Nephron (organoid): ENCODE measurements around the gene SEC11A.
"Not testable (repeated sequence)": the region's sequence is repeated elsewhere in the genome, so short reads cannot be mapped to it uniquely, and the experiment has no call there.

ENCODE experiments used
- H3K27ac Mint-ChIP-seq, 3 experiments: 2 replicates each; pipeline ENCODE4 v1.8.0; 2020; ENCODE audit warnings: mixed read lengths in 3 of 3, mild to moderate bottlenecking in 2 of 3, moderate library complexity in 1 of 3
- H3K27me3 Mint-ChIP-seq: 2 replicates; pipeline ENCODE4 v1.8.0; 2021; ENCODE audit warnings: low read depth, mild to moderate bottlenecking, moderate library complexity, mixed read lengths
- H3K36me3 Mint-ChIP-seq: 2 replicates; pipeline ENCODE4 v1.8.0; 2020; ENCODE audit warnings: low read depth, mixed read lengths
- H3K4me1 Mint-ChIP-seq: 2 replicates; pipeline ENCODE4 v1.8.0; 2020; ENCODE audit warnings: mixed read lengths
- H3K4me3 Mint-ChIP-seq, 3 experiments: 2 replicates each; pipeline ENCODE4 v1.8.0; 2020; ENCODE audit warnings: mild to moderate bottlenecking in 3 of 3, mixed read lengths in 3 of 3, moderate library complexity in 2 of 3
- H3K9me3 Mint-ChIP-seq: 2 replicates; pipeline ENCODE4 v1.8.0; 2020; ENCODE audit warnings: mixed read lengths
- CTCF ChIP-seq, 3 experiments: fragments of 200-600 bp; sonication (generic); IDR thresholded peaks; one replicate each; pipeline ENCODE4 v1.5.0; 2021; ENCODE audit warnings: antibody characterized with exemption in 3 of 3; ENCODE audit not compliant: unreplicated experiment in 3 of 3

Gene SEC11A

GRCh38 chr15:84761607-84762131 is 45.7 kb upstream of the SEC11A start:
- no peak for TF ChIP-seq CTCF (IDR thresholded peaks at IDR 0.05; ENCODE audit: unreplicated experiment in 3 of 3)
- Mint-ChIP-seq H3K27me3 (no peaks in the 10 kb centered on the region), H3K36me3 (peaks cover 15% of the 10 kb centered on the region), H3K4me3 (no peak overlapping the region), H3K9me3 (no peaks in the 10 kb centered on the region), H3K4me1 (peaks cover 14% of the 10 kb centered on the region), H3K27ac (no peak overlapping the region)

- Mint-ChIP-seq H3K27ac (no peak overlapping the region), H3K4me1 (peaks cover 20% of the 10 kb centered on the region), H3K4me3 (no peak overlapping the region), H3K36me3 (peaks cover 11% of the 10 kb centered on the region), H3K27me3 (no peaks in the 10 kb centered on the region), H3K9me3 (no peaks in the 10 kb centered on the region)
- TF ChIP-seq CTCF (IDR thresholded peaks at IDR 0.05; ENCODE audit: unreplicated experiment in 3 of 3), result no peak
Observed at GRCh38 chr15:84760219-84760618, 44.3 kb upstream of the SEC11A start.

GRCh38 chr15:84759018-84759417 is 43.1 kb upstream of the SEC11A start:
- H3K27me3 Mint-ChIP-seq, result no peaks in the 10 kb centered on the region
- H3K9me3 Mint-ChIP-seq, result no peaks in the 10 kb centered on the region
- peaks cover 4% of the 10 kb centered on the region for H3K36me3 Mint-ChIP-seq
- no peak for TF ChIP-seq CTCF (IDR thresholded peaks at IDR 0.05; ENCODE audit: unreplicated experiment in 3 of 3)
- peaks cover 13% of the 10 kb centered on the region for H3K4me1 Mint-ChIP-seq
- H3K4me3 Mint-ChIP-seq, result no peak overlapping the region
- H3K27ac Mint-ChIP-seq, result peak overlapping the region; percentile 40 to 57 (median 55)

- H3K4me1 Mint-ChIP-seq, result peaks cover 30% of the 10 kb centered on the region
- peaks cover 8% of the 10 kb centered on the region for H3K36me3 Mint-ChIP-seq
- TF ChIP-seq CTCF (IDR thresholded peaks at IDR 0.05; ENCODE audit: unreplicated experiment in 3 of 3), result no peak
- H3K4me3 Mint-ChIP-seq, result no peak overlapping the region
- H3K27me3 Mint-ChIP-seq, result no peaks in the 10 kb centered on the region
- no peaks in the 10 kb centered on the region for H3K9me3 Mint-ChIP-seq
- H3K27ac Mint-ChIP-seq, result peak overlapping the region; percentile 21 to 66 (median 52)
Observed at GRCh38 chr15:84755736-84756527, 40.0 kb upstream of the SEC11A start.

GRCh38 chr15:84754889-84755288 is 39.0 kb upstream of the SEC11A start:
- H3K36me3 Mint-ChIP-seq, H3K27me3 Mint-ChIP-seq, H3K4me3 Mint-ChIP-seq, H3K27ac Mint-ChIP-seq, H3K9me3 Mint-ChIP-seq: not testable (repeated sequence)
- H3K4me1 Mint-ChIP-seq, result peaks cover 39% of the 10 kb centered on the region

GRCh38 chr15:84752700-84753099 is 36.8 kb upstream of the SEC11A start:
- TF ChIP-seq CTCF (IDR thresholded peaks at IDR 0.05; ENCODE audit: unreplicated experiment in 3 of 3), result no peak
- Mint-ChIP-seq H3K9me3 (no peaks in the 10 kb centered on the region), H3K4me1 (peaks cover 44% of the 10 kb centered on the region), H3K27me3 (no peaks in the 10 kb centered on the region), H3K27ac (peak overlapping the region; percentile 31 to 49 (median 48)), H3K36me3 (peaks cover 8% of the 10 kb centered on the region), H3K4me3 (peak overlapping the region in 1 of 3 experiments; percentile 42)
